ENCODE measurements around the gene PRR23A. TPM values are rescaled to one million over a fixed set of nuclear protein-coding genes. Genes with fewer than 3 reads are reported as not detected.

PRR23A gene
- total RNA-seq, 6 experiments from 2014 or later = not detected

GRCh38 chr3:139016430-139017048 is 10.5 kb upstream of the PRR23A start:
- no peak for TF ChIP-seq CTCF (IDR thresholded peaks at IDR 0.05)
- Mint-ChIP-seq H3K36me3 (ENCODE audit: low read depth) (no peaks in the 10 kb centered on the region), H3K9me3 (peaks cover 19% of the 10 kb centered on the region), H3K4me1 (ENCODE audit: low read depth) (no peaks in the 10 kb centered on the region), H3K27ac (no peak overlapping the region), H3K4me3 (no peak overlapping the region), H3K27me3 (ENCODE audit: insufficient read depth) (no peaks in the 10 kb centered on the region; the same call in 1 of the 2 replicates)
- DNase-seq = no peak

- no peaks in the 10 kb centered on the region for H3K36me3 Mint-ChIP-seq (ENCODE audit: low read depth)
- no peak for TF ChIP-seq CTCF (IDR thresholded peaks at IDR 0.05)
- H3K27me3 Mint-ChIP-seq (ENCODE audit: insufficient read depth) = no peaks in the 10 kb centered on the region; the same call in 1 of the 2 replicates
- peaks cover 10% of the 10 kb centered on the region for H3K9me3 Mint-ChIP-seq
- DNase-seq = no peak
- H3K27ac Mint-ChIP-seq = no peak overlapping the region
- no peak overlapping the region for H3K4me3 Mint-ChIP-seq
- H3K4me1 Mint-ChIP-seq (ENCODE audit: low read depth) = no peaks in the 10 kb centered on the region
Observed at GRCh38 chr3:139005356-139005993, 593 bp downstream of the PRR23A start.

- Mint-ChIP-seq H3K27me3 (ENCODE audit: insufficient read depth) (peaks cover 5% of the 10 kb centered on the region), H3K36me3 (ENCODE audit: low read depth) (no peaks in the 10 kb centered on the region), H3K9me3 (no peaks in the 10 kb centered on the region), H3K27ac (no peak overlapping the region), H3K4me1 (ENCODE audit: low read depth) (no peaks in the 10 kb centered on the region), H3K4me3 (no peak overlapping the region)
- no peak for TF ChIP-seq CTCF (IDR thresholded peaks at IDR 0.05)
- no peak for DNase-seq
Observed at GRCh38 chr3:138995706-138996105, 10.4 kb downstream of the PRR23A start.

GRCh38 chr3:138987181-138987580 is 18.9 kb downstream of the PRR23A start:
- Mint-ChIP-seq H3K4me1 (ENCODE audit: low read depth) (no peaks in the 10 kb centered on the region), H3K27me3 (ENCODE audit: insufficient read depth) (peaks cover 13% of the 10 kb centered on the region), H3K9me3 (no peaks in the 10 kb centered on the region), H3K36me3 (ENCODE audit: low read depth) (no peaks in the 10 kb centered on the region), H3K4me3 (no peak overlapping the region), H3K27ac (no peak overlapping the region)
- DNase-seq = no peak
- TF ChIP-seq CTCF (IDR thresholded peaks at IDR 0.05) = no peak

DNA sequence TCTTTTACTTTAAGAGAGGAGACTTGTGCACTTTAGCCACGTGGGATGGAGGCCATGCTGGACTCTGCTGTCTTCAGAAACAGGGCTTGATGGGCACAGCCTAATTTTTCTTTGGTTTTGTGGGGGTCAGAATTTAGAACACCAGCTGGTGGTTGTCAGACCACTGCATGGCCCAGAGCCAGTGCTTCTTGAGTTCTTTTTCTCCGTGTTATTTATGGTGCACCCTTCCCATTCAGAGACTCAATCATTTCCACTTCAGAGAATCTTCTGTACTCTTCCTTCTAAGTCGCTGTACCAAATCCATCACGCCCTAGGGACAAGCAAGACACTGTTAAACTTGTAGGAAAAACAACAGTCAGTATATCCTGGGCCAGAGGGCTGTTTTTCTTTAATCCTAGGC is 20.1 kb downstream of the PRR23A start:
- no peaks in the 10 kb centered on the region for H3K36me3 Mint-ChIP-seq (ENCODE audit: low read depth)
- H3K27ac Mint-ChIP-seq = no peak overlapping the region
- no peak for DNase-seq
- no peaks in the 10 kb centered on the region for H3K4me1 Mint-ChIP-seq (ENCODE audit: low read depth)
- no peak overlapping the region for H3K4me3 Mint-ChIP-seq
- no peaks in the 10 kb centered on the region for H3K9me3 Mint-ChIP-seq
- H3K27me3 Mint-ChIP-seq (ENCODE audit: insufficient read depth) = peaks cover 13% of the 10 kb centered on the region
- TF ChIP-seq CTCF (IDR thresholded peaks at IDR 0.05) = no peak
